H9 (cell line): ENCODE data around the gene SFI1. TPM values are rescaled to one million over a fixed set of nuclear protein-coding genes. Genes with fewer than 3 reads are reported as not detected.

Experiments used
- DNase-seq: peaks from one replicate; pipeline ENCODE4 v3.0.0-alpha.2; 2017
- H2AFZ ChIP-seq: one replicate; pipeline ENCODE4 v1.6.1; 2013; ENCODE audit warnings: mild to moderate bottlenecking, low read length, control low read depth, moderate library complexity
- H2AK5ac ChIP-seq: 2 replicates; pipeline ENCODE4 v1.6.1; 2013; ENCODE audit warnings: low read length, control low read depth, mixed read lengths; ENCODE audit not compliant: insufficient read length
- H2BK120ac ChIP-seq: one replicate; pipeline ENCODE4 v1.6.1; 2013; ENCODE audit warnings: low read depth, mild to moderate bottlenecking, low read length, control low read depth, inconsistent platforms; ENCODE audit not compliant: poor library complexity, severe bottlenecking
- H2BK12ac ChIP-seq: 2 replicates; pipeline ENCODE4 v1.6.1; 2013; ENCODE audit warnings: low read length, control low read depth, mixed read lengths, low read depth; ENCODE audit not compliant: insufficient read length
- H2BK15ac ChIP-seq: 2 replicates; pipeline ENCODE4 v1.6.1; 2013; ENCODE audit warnings: low read depth, low read length, control low read depth
- H2BK20ac ChIP-seq: one replicate; pipeline ENCODE4 v1.6.1; 2013; ENCODE audit warnings: low read depth, mild to moderate bottlenecking, low read length, control low read depth, inconsistent platforms; ENCODE audit not compliant: poor library complexity, severe bottlenecking
- H2BK5ac ChIP-seq: 2 replicates; pipeline ENCODE4 v1.6.1; 2013; ENCODE audit warnings: low read length, control low read depth, mixed read lengths; ENCODE audit not compliant: insufficient read length
- H3K14ac ChIP-seq: 2 replicates; pipeline ENCODE4 v1.6.1; 2013; ENCODE audit warnings: low read length, control low read depth; ENCODE audit not compliant: insufficient read depth
- H3K18ac ChIP-seq: 2 replicates; pipeline ENCODE4 v1.6.1; 2013; ENCODE audit warnings: low read depth, mild to moderate bottlenecking, mixed read lengths, low read length, control low read depth; ENCODE audit not compliant: insufficient read length
- H3K23ac ChIP-seq: 2 replicates; pipeline ENCODE4 v1.6.1; 2013; ENCODE audit warnings: low read length, control low read depth, mixed read lengths, low read depth; ENCODE audit not compliant: insufficient read length
- H3K23me2 ChIP-seq: 2 replicates; pipeline ENCODE4 v1.6.1; 2013; ENCODE audit warnings: low read depth, mild to moderate bottlenecking, mixed read lengths, low read length, control low read depth; ENCODE audit not compliant: insufficient read length, poor library complexity, severe bottlenecking
- H3K27ac ChIP-seq: 2 replicates; pipeline ENCODE4 v1.5.1; 2013; ENCODE audit warnings: low read length, control low read depth, mixed read lengths, low read depth; ENCODE audit not compliant: insufficient read length
- H3K27me3 ChIP-seq: 2 replicates; pipeline ENCODE4 v1.6.1; 2013; ENCODE audit warnings: low read length, control low read depth, inconsistent platforms; ENCODE audit not compliant: insufficient read depth
- H3K4ac ChIP-seq: 2 replicates; pipeline ENCODE4 v1.6.1; 2013; ENCODE audit warnings: low read depth, mild to moderate bottlenecking, control low read depth, inconsistent platforms, low read length, moderate library complexity
- H3K4me1 ChIP-seq: 2 replicates; pipeline ENCODE4 v1.6.1; 2013; ENCODE audit warnings: low read length, control low read depth, inconsistent platforms; ENCODE audit not compliant: insufficient read depth
- H3K4me2 ChIP-seq: 2 replicates; pipeline ENCODE4 v1.6.1; 2013; ENCODE audit warnings: low read length, control low read depth, mixed read lengths; ENCODE audit not compliant: insufficient read length, insufficient read depth
- H3K56ac ChIP-seq: 2 replicates; pipeline ENCODE4 v1.6.1; 2013; ENCODE audit warnings: low read depth, mild to moderate bottlenecking, mixed read lengths, low read length, control low read depth; ENCODE audit not compliant: insufficient read length
- H3K79me1 ChIP-seq: 2 replicates; pipeline ENCODE4 v1.6.1; 2013; ENCODE audit warnings: low read depth, mild to moderate bottlenecking, moderate library complexity, low read length, control low read depth, inconsistent platforms; ENCODE audit not compliant: insufficient read depth, poor library complexity, severe bottlenecking
- H3K79me2 ChIP-seq: 2 replicates; pipeline ENCODE4 v1.6.1; 2013; ENCODE audit warnings: low read length, control low read depth, inconsistent platforms; ENCODE audit not compliant: insufficient read depth
- H3K9ac ChIP-seq: 2 replicates; pipeline ENCODE4 v1.6.1; 2013; ENCODE audit warnings: low read length, control low read depth, mixed read lengths; ENCODE audit not compliant: insufficient read length; ENCODE audit errors: extremely low read depth
- H3K9me3 ChIP-seq: one replicate; pipeline ENCODE4 v1.6.1; 2013; ENCODE audit warnings: low read depth, low read length, inconsistent platforms; ENCODE audit not compliant: control insufficient read depth
- H3T11ph ChIP-seq: one replicate; pipeline ENCODE4 v1.6.1; 2013; ENCODE audit warnings: mild to moderate bottlenecking, low read length, control low read depth, inconsistent platforms
- H4K20me1 ChIP-seq: one replicate; pipeline ENCODE4 v1.6.1; 2013; ENCODE audit not compliant: control insufficient read depth, insufficient read length, insufficient read depth
- H4K5ac ChIP-seq: 2 replicates; pipeline ENCODE4 v1.6.1; 2013; ENCODE audit warnings: low read depth, mild to moderate bottlenecking, mixed read lengths, low read length, control low read depth; ENCODE audit not compliant: insufficient read length
- H4K8ac ChIP-seq: replicated peaks from 2 replicates; pipeline ENCODE4 v1.6.1; 2013; ENCODE audit warnings: low read length, control low read depth, mixed read lengths, low read depth; ENCODE audit not compliant: insufficient read length
- H4K91ac ChIP-seq: 2 replicates; pipeline ENCODE4 v1.6.1; 2013; ENCODE audit warnings: low read depth, mild to moderate bottlenecking, moderate library complexity, mixed read lengths, low read length, control low read depth; ENCODE audit not compliant: insufficient read length
- H3K27ac Mint-ChIP-seq, 3 experiments: 2 replicates in 2 of 3; 3 replicates in 1 of 3; pipeline ENCODE4 v1.8.0; 2020 to 2021; ENCODE audit warnings: mixed read lengths in 3 of 3, mild to moderate bottlenecking in 1 of 3, moderate library complexity in 1 of 3
- H3K27me3 Mint-ChIP-seq: 2 replicates; pipeline ENCODE4 v1.8.0; 2021; ENCODE audit warnings: low read depth, mild to moderate bottlenecking, moderate library complexity, mixed read lengths
- H3K36me3 Mint-ChIP-seq, 3 experiments: 2 replicates in 2 of 3; 3 replicates in 1 of 3; pipeline ENCODE4 v1.8.0; 2020 to 2021; ENCODE audit warnings: low read depth in 3 of 3, mixed read lengths in 3 of 3; ENCODE audit not compliant: insufficient read depth in 1 of 3
- H3K4me1 Mint-ChIP-seq, 2 experiments: 2 replicates each; pipeline ENCODE4 v1.8.0; 2020; ENCODE audit warnings: mixed read lengths in 2 of 2
- H3K4me3 Mint-ChIP-seq, 2 experiments: 2 replicates in 1 of 2; 3 replicates in 1 of 2; pipeline ENCODE4 v1.8.0; 2020 to 2021; ENCODE audit warnings: mild to moderate bottlenecking in 2 of 2, mixed read lengths in 2 of 2, moderate library complexity in 1 of 2
- H3K9me3 Mint-ChIP-seq, 2 experiments: 2 replicates in 1 of 2; 3 replicates in 1 of 2; pipeline ENCODE4 v1.8.0; 2020; ENCODE audit warnings: mild to moderate bottlenecking in 2 of 2, mixed read lengths in 2 of 2, moderate library complexity in 1 of 2
- CTCF ChIP-seq: fragments of 200-600 bp; sonication (generic); conservative IDR thresholded peaks from 3 replicates; pipeline ENCODE4 v1.8.0; 2021; ENCODE audit warnings: antibody characterized with exemption, mild to moderate bottlenecking
- WGBS: extraction: QIAGEN DNeasy Blood & Tissue Kit; methylation state at CpG from one replicate; pipeline ENCODE4 v1.1.7; 2013; ENCODE audit warnings: missing lambda C conversion rate, low lambda C conversion rate, mixed read lengths; ENCODE audit not compliant: insufficient read length; ENCODE audit errors: extremely low coverage; 5-methylcytosine and 5-hydroxymethylcytosine counted together
- total RNA-seq: library from RNA; stranded (reverse); gene quantifications from 2 replicates; pipeline ENCODE4 v1.2.1, GENCODE V29; 2021

The SFI1 gene
- total RNA-seq, 1 experiment from 2014 or later: 26.4 TPM

DNA sequence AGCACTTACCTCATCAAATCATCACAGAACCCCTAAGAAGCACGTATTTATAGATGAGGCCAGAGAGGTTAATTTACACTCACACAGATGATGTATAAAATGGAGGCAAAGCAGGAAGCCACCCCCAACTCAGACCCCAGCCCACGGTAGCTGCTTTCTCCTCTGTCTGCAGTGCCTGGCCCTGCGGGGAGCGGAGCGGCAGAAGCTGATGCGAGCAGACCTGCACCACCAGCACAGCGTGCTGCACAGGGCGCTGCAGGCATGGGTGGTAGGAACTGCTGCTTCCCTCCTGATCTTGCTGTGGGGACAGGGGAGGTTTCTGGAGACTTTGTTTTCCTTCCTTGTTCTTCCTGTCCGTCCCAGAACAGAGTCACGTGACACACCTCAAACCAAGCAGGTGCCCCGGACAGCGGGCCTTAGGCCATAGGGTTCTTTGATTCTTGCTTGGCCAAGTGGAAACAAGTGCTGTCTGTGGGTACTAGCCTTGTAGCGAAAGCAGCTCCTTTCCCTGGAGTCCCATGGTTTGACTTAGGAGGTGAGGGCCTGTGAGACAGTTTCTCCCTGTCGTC is 107.9 kb downstream of the SFI1 start:
- Histone ChIP-seq H3K27ac (no peak overlapping the region), H2AK5ac (no peak overlapping the region), H3K56ac (no peak overlapping the region), H2BK5ac (no peak overlapping the region), H3K4me2 (no peak overlapping the region), H2BK120ac (no peak overlapping the region), H4K20me1 (no peaks in the 10 kb centered on the region), H4K5ac (no peak overlapping the region), H3K4ac (no peak overlapping the region), H3T11ph (no peak overlapping the region), H3K23ac (no peak overlapping the region), H3K9me3 (no peaks in the 10 kb centered on the region), H3K79me1 (no peaks in the 10 kb centered on the region), H3K4me1 (no peaks in the 10 kb centered on the region), H2BK12ac (no peak overlapping the region), H4K91ac (no peak overlapping the region), H3K27me3 (no peaks in the 10 kb centered on the region), H2BK20ac (no peak overlapping the region), H4K8ac (no peak overlapping the region), H3K23me2 (no peaks in the 10 kb centered on the region), H3K14ac (no peak overlapping the region), H3K79me2 (no peaks in the 10 kb centered on the region), H2AFZ (no peak overlapping the region), H3K18ac (no peak overlapping the region), H3K9ac (no peak overlapping the region), H2BK15ac (no peak overlapping the region)
- Mint-ChIP-seq H3K36me3 (peaks cover 3 to 14% (median 4%) of the 10 kb centered on the region in 3 experiments; a peak in 3 of 7 replicates), H3K4me1 (peaks cover 4 to 5% of the 10 kb centered on the region in 2 experiments; a peak in 1 of 4 replicates), H3K9me3 (no peaks in the 10 kb centered on the region), H3K27me3 (no peaks in the 10 kb centered on the region), H3K27ac (no peak overlapping the region), H3K4me3 (no peak overlapping the region)
- WGBS: no CpG with 5 or more reads among the region's 14 CpGs
- no peak for TF ChIP-seq CTCF
- DNase-seq: no peak
